ENCODE measurements around the gene ZNF319.

ZNF319 gene

DNA sequence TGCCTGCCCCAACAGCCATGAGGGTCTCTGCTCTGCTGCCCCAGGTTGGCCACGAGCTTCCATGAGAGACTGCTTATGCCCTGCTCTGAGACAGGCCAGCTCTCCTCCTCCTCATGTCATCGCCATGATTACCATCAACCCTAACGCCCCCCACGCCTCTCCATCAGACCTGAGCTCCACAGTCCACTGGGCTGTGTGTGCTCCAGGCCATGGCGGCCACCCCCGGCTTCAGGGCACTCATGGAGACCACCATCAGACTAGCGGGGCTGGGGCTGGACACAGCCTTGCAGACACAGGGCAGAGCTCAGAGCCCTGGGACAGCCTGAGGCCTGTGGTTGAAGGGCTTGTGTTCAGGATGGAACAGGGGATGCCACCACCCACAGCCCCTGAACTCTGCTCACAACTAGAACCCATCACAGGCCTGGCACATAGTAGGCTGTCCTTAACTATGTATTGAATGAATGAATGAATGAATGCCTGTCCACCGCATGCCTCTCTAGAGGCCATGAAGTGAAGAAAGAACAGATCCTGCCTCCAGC, 44.1 kb downstream of the ZNF319 start:
- DNase-seq (ENCODE audit: low read depth in 3 of 3) = no peak

DNA sequence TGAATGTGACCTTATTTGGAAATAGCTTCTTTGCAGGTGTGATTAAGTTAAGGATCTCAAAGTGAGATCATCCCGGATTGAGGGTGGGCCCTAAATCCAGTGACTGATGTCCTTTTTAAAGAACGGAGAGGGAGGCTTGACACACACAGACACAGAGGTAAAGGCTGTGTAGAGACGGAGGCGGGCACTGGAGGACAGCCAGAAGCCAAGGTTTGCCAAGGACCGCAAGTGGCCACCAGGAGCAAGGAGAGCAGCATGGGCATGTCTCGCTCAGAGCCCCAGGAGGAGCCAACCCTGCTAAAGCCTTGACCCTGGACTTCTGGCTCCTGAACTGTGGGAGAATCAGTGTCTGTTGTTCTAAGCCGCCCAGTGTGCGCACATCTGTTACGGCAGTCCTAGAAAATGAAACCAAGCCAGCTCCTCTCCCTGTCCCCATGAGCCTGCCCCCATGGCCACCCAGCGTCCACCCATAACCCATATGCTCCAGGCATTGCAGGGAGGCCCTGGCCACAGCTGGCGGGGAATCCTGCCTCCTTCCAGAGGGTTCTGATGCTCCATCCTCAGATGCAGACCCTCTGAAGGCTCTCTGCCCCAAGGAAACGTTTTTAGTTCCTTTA, 44.8 kb downstream of the ZNF319 start:
- DNase-seq (ENCODE audit: low read depth in 3 of 3) = no peak

DNA sequence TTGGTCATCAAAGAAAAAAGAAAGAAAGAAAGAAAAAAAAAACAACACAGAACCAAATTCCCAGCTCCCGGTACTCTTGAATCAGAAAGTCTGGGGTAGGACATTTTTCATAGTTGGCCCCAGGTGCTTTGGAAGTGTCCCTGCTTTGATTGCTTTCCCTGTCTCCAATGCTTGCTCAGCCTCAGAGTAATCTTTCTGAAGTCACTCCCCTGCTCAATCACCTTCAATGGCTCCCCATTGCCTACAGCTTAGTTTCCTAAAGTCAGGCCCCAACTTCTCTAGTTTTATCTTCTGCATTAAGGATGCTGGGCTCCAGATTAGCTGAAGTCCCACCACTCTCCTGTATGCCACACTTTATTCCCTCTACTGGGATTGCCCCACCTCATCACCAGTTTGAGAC, 46.6 kb downstream of the ZNF319 start:
- no peak for DNase-seq (ENCODE audit: low read depth in 3 of 3)

DNA sequence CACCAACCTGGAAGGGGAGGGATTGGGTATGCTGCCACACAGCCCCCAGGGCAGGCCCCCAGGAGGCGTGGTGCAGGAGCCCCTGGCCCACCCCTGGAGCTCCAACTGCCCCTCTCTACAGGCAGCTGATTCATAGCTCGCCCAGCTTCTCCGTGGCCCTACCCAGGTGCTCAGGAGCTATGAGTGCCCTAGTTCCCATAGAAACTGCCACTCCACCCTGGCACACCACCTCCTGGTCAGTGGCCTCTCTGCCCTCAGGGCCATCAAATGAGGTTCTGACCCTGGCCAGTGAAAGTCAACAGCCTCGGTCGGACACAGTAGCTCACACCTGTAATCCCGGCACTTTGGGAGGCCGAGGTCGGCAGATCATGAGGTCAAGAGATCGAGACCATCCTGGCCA, 47.6 kb downstream of the ZNF319 start:
- DNase-seq (ENCODE audit: low read depth in 3 of 3) = no peak

DNA sequence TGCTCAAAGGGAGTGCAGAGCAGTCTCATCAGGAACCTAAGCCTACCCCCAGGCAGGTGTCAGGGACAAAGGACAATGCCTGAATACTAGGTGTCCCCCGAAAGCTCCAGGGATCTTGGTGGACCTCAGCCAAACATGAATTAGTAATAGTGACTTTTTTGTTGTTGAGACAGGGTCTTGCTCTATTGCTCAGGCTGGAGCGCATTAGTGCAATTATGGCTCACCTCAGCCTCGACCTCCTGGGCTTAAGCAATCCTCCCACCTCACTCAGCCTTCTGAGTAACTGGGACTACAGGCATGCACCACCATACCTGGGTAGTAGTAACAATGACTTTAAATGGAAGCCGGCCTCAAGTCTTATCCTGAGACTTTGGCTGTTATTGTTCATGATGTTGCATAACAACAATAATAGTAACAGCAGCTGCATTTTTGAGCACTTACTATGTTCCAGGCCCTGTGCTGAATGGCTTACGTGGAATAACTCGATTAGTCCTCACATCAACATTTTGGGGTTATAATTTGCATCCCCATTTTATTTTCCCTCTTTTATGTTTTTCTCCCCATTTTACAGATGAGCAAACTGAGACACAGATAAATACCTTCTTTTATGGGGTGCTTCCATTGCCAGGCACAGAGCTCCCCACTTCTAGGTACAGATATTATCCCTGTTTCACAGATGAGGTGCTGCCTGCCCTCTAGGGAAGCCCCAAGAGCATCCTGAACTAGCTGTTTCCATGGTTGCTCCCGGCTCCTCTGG, 49.1 kb downstream of the ZNF319 start:
- DNase-seq (ENCODE audit: low read depth in 3 of 3) = no peak

DNA sequence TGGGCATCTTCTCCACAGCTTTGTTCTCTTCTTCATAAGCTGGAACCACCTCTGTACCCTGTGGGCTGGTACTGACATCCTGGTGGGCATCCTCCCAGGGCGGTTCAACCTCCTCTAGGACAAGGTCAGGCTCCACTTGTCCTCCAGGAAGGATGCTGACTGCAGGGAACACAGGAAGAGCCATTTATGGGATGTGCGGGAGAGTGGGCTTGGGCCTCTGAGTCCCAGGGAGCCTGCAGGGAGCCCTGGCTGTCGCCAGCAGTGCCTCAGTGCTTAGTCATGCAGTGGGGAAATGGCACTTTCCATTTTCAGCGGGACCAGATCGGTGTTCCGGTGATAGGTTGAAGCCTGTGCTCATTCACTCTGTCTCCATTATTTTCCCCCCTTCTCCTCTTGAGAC, 50.1 kb downstream of the ZNF319 start:
- no peak for DNase-seq (ENCODE audit: low read depth in 3 of 3)

DNA sequence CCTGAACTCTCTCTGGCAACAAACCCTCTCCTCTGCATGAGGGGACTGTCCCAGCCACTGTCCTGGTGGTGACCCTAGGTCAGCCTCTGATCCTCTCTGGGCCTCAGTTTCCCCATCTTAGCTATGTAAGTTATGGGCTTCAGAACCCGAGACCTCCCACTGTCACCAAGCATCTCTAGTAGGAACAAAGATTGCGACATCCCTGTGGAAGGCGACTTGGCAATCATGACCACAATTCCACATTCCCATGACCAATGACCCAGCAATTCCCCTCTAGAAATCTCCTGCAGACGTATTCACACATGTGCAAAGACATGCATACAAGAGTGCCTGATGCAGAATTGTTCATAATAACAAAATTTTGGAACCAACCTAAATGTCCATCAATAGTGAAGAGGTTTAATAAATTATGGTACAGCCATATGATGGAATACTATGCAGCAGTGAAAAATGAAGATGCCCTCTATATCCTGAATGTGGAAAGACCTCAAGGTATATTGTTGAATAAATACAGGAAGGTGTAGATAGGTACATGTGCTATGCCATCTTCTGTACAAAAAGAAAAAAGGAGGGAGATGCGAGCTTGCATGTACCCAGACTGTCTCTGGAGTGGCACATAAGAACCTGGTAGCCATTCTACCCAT, 50.8 kb downstream of the ZNF319 start:
- DNase-seq (ENCODE audit: low read depth in 3 of 3) = no peak

DNA sequence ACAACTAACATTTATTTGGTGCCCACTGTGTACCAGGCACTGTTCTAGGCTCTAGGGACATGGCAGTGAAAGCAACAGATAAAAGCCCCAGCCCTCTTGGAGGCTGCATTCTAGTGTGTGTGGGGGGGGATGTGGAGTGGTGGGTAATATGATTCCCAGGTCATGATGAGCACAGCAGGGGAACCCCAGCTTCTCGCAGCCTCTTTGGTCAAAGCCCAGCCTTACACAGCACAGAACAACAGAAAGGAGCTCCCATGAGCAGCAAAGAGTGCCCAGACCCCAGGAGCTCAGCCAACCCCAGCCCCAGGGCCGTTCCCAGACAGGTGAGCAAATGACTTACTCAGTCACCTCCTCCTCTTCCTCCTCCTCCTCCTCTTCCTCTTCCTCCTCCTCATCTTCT, 51.5 kb downstream of the ZNF319 start:
- DNase-seq (ENCODE audit: low read depth in 3 of 3) = no peak

DNA sequence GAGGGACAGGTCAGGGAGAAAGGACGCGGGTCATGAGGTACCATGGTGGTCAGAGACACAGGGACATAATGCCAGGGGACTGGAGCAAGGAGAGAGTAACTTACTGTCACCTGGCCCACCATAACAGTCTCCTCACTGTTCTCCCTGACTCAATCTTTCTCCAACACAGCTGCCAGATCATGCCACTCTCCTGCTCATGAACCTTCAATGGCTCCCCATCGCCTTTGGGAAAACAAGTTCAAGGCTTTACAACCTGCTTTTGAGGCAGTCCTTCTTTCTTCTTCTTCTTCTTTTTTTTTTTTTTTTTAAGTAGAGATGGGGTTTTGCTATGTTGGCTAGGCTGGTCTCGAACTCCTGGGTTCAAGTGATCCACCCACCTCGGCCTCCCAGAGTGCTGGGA, 52.4 kb downstream of the ZNF319 start:
- DNase-seq (ENCODE audit: low read depth in 3 of 3) = no peak

DNA sequence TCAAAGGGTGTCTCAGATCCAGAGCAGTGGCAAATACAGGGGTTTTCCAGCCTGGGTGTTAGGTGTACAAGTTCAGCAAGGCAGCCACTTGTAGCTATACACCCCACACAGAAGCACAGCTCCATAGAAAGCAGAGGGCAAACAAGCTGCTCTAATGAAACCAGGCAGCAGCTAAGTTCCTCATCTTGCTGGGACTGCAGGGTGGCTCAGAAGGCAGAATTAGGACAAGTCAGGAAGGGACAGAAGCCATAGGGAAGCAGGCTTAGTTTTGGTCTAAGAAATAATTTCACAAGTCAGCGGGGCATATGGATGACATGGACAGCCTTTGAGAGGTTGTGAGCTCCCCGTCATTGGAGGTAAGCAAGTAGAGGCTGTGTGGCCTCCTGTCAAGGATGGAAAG, 53.2 kb downstream of the ZNF319 start:
- no peak for DNase-seq (ENCODE audit: low read depth in 3 of 3)

DNA sequence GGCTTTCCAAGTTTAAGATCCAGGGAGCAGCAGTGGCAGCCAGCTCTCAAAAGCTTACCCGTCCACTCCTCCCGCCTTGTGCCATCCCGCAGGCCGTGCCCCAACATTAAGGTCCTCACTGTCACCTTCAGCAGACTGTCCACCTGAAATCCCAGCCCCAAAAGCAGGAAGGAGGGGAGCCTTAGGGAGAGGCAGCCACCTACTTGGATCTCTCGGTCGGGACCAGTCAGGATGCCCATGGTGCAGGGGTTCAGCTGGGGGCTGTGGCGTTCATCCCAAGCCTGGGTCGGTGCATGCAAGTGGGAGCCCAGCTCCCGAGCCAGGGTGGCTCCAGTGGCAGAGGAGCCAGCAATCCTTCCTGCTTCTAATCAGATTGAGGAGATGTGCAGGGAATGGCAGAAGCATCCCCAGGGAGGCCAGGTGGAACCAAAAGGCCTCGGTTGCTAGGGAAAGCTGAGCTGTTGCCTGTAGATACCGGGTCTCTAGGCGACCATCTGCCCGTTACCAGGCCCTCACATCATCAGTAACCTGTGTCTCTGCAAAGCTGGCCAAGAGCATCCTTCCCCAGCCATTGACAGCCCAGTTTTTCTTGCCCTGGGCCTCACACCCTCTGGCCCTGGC, 54.2 kb downstream of the ZNF319 start:
- no peak for DNase-seq (ENCODE audit: low read depth in 3 of 3)

DNA sequence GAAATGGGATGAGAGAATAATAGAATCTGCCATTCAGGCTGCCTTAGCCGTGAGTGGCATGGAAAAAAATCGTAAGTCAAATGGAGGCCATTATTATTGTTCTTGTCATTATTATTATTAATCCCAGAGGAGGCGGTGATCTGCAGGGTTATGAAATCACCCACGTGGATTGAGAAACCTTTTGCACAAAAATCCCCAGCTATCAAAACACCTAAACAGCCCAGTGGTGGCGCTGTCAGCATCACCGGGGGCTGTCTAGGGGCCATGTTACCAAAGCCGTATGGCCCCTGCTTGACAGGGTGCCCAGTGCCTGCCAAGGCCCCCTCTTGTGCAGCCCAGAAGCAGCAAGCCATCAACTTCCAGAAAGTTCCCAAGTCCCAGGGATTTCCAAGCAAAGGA, 54.7 kb downstream of the ZNF319 start:
- no peak for DNase-seq (ENCODE audit: low read depth in 3 of 3)

DNA sequence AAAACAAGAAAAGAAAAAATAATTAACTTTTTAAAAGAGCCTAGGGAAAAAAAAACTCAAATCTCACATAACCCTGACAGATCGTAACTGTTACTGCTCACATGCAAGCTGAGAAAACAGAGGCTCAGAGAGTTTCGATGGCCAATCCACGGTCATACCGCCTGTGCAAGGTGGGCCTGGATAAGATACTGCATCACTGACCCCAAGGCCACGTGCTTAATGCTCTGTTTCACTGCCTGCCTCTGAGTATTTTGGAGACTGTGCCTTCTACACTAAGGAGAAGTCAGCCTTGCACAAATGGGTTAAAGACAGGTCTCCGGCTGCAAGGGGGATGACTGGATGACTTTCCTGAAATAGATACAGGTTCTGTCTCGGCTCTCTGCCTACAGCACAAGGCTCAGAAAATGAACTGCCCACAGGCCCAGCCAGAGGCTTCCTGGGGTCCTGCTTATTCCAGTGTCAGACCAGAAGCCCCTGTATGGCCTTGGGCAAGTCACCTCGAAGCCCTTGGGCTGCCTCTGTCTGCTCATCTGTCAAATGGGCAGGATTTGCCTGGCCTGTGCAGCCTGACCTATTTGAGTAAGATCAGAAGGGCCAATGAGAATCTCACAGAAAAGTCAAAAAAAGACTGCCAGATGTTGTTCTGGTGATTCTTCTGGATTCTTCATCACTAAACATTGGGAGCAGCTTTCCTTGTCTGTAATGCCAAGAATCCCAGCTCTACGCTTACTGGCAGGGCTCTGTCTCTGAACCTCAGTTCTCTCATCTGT, 55.3 kb downstream of the ZNF319 start:
- no peak for DNase-seq (ENCODE audit: low read depth in 3 of 3)
